Measurements from ENCODE around the gene DPP6. TPM values are rescaled to one million over a fixed set of nuclear protein-coding genes. Genes with fewer than 3 reads are reported as not detected.

The DPP6 gene
- total RNA-seq, 3 donors from 2014 or later (not counting 1 experiment from before 2014, with no cell fraction given) = not detected

- TF ChIP-seq CTCF (IDR thresholded peaks at IDR 0.05) = no peak
- no peak overlapping the region for H3K4me3 Mint-ChIP-seq
- Histone ChIP-seq H3K4me1 (ENCODE audit: control insufficient read depth, insufficient read depth, low read length) (no peaks in the 10 kb centered on the region), H3K27ac (ENCODE audit: low read length) (no peak overlapping the region), H3K4me3 (ENCODE audit: low read length) (no peak overlapping the region), H3K36me3 (ENCODE audit: control insufficient read depth, insufficient read depth, low read length) (no peaks in the 10 kb centered on the region), H3K27me3 (ENCODE audit: control insufficient read depth, insufficient read depth, low read length) (no peaks in the 10 kb centered on the region), H3K9me3 (ENCODE audit: control insufficient read depth, insufficient read depth, low read length) (no peaks in the 10 kb centered on the region)
- H3K4me1 Mint-ChIP-seq = no peaks in the 10 kb centered on the region
- no peak overlapping the region for H3K27ac Mint-ChIP-seq
- DNase-seq (no peak), ATAC-seq (no peak)
- 79% methylated on average over 17 of the region's 18 CpGs for WGBS (ENCODE audit: insufficient coverage)
- intact Hi-C loops (cut with micrococcal nuclease) = no loop called here
- H3K36me3 Mint-ChIP-seq = no peaks in the 10 kb centered on the region
- H3K27me3 Mint-ChIP-seq (ENCODE audit: low read depth in 2 of 2) = peaks cover 13 to 14% of the 10 kb centered on the region in 2 donors
- no peaks in the 10 kb centered on the region for H3K9me3 Mint-ChIP-seq
Observed at GRCh38 chr7:154872811-154873499, 820.8 kb downstream of the DPP6 start.

GRCh38 chr7:154873500-154874121 is 821.4 kb downstream of the DPP6 start:
- Mint-ChIP-seq H3K27me3 (ENCODE audit: low read depth in 2 of 2) (peaks cover 7 to 10% of the 10 kb centered on the region in 2 donors), H3K9me3 (no peaks in the 10 kb centered on the region), H3K4me1 (no peaks in the 10 kb centered on the region), H3K36me3 (no peaks in the 10 kb centered on the region), H3K4me3 (no peak overlapping the region), H3K27ac (no peak overlapping the region)
- Histone ChIP-seq H3K4me3 (ENCODE audit: low read length) (no peak overlapping the region), H3K27ac (ENCODE audit: low read length) (no peak overlapping the region), H3K4me1 (ENCODE audit: control insufficient read depth, insufficient read depth, low read length) (no peaks in the 10 kb centered on the region), H3K27me3 (ENCODE audit: control insufficient read depth, insufficient read depth, low read length) (no peaks in the 10 kb centered on the region), H3K36me3 (ENCODE audit: control insufficient read depth, insufficient read depth, low read length) (no peaks in the 10 kb centered on the region), H3K9me3 (ENCODE audit: control insufficient read depth, insufficient read depth, low read length) (no peaks in the 10 kb centered on the region)
- no peak for DNase-seq
- no peak for TF ChIP-seq CTCF (IDR thresholded peaks at IDR 0.05)
- ATAC-seq = no peak
- WGBS (ENCODE audit: insufficient coverage) = 82% methylated on average over 10 of the region's 10 CpGs
- intact Hi-C loops (cut with micrococcal nuclease) = no loop called here

GRCh38 chr7:154874409-154875113 is 822.4 kb downstream of the DPP6 start:
- Mint-ChIP-seq H3K36me3 (no peaks in the 10 kb centered on the region), H3K27ac (no peak overlapping the region), H3K9me3 (no peaks in the 10 kb centered on the region), H3K27me3 (ENCODE audit: low read depth in 2 of 2) (peaks cover 0 to 2% of the 10 kb centered on the region in 2 donors), H3K4me1 (no peaks in the 10 kb centered on the region), H3K4me3 (no peak overlapping the region)
- no peak for ATAC-seq
- intact Hi-C loops (cut with micrococcal nuclease) = no loop called here
- Histone ChIP-seq H3K9me3 (ENCODE audit: control insufficient read depth, insufficient read depth, low read length) (no peaks in the 10 kb centered on the region), H3K4me3 (ENCODE audit: low read length) (no peak overlapping the region), H3K4me1 (ENCODE audit: control insufficient read depth, insufficient read depth, low read length) (no peaks in the 10 kb centered on the region), H3K36me3 (ENCODE audit: control insufficient read depth, insufficient read depth, low read length) (no peaks in the 10 kb centered on the region), H3K27ac (ENCODE audit: low read length) (no peak overlapping the region), H3K27me3 (ENCODE audit: control insufficient read depth, insufficient read depth, low read length) (no peaks in the 10 kb centered on the region)
- WGBS (ENCODE audit: insufficient coverage) = 56% methylated on average over 10 of the region's 10 CpGs
- no peak for TF ChIP-seq CTCF (IDR thresholded peaks at IDR 0.05)
- no peak for DNase-seq

All from natural killer cell (primary cell).